Measurements from ENCODE around the gene LIPC. TPM values are rescaled to one million over a fixed set of nuclear protein-coding genes. Genes with fewer than 3 reads are reported as not detected.

LIPC gene
- total and polyA plus RNA-seq, 10 of the 15 experiments (the other 5 are each of a cell fraction or from before 2014, with no cell fraction given), result 0.06 to 0.31 (median 0.16) TPM; not detected in 1

DNA sequence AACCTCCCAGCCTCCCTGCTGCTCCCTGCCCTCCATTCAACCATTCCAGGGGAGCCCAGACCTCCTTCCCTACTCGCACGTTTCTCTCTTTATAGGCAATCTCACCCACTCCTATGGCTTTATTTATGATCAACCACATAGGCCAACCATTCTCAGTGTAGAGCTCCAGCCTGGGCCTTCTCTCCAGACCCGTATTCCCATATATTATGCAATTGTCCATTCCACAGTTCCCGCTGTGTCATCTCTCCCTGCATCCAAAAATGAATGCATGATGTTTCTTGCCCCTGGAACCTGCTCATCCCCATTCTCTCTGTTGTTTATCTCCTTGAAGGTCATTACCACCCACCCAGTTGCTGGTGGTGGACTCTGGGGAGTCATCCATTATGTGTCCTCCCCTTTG, 140.7 kb downstream of the LIPC start:
- Histone ChIP-seq H3K36me3 (ENCODE audit: control insufficient read depth in 2 of 2, insufficient read depth in 2 of 2, low read length in 1 of 2) (no peaks in the 10 kb centered on the region), H3K4me1 (ENCODE audit: control insufficient read depth, insufficient read depth, low read length) (peaks cover 3% of the 10 kb centered on the region), H3K79me2 (ENCODE audit: control insufficient read depth, insufficient read depth, low read length) (no peaks in the 10 kb centered on the region), H4K20me1 (ENCODE audit: control insufficient read depth, insufficient read depth) (no peaks in the 10 kb centered on the region), H3K27ac (ENCODE audit: control insufficient read depth, insufficient read depth) (no peak overlapping the region), H3K27me3 (replicated peaks in 1 of 2; ENCODE audit: control insufficient read depth in 2 of 2, insufficient read depth in 2 of 2, low read length in 1 of 2) (no peaks in the 10 kb centered on the region), H3K9me3 (replicated peaks; ENCODE audit: control insufficient read depth, insufficient read depth, low read length) (no peaks in the 10 kb centered on the region; the same call in 2 of the 3 replicates), H3K9ac (ENCODE audit: control insufficient read depth, insufficient read depth, low read length) (no peak overlapping the region), H3K4me2 (ENCODE audit: control insufficient read depth, insufficient read depth) (no peak overlapping the region), H2AFZ (ENCODE audit: control insufficient read depth, low read depth, low read length) (no peak overlapping the region), H3K4me3 (no peak overlapping the region)
- intact Hi-C loops (cut with micrococcal nuclease; ENCODE audit: unreplicated experiment), result no loop called here
- ChIA-PET SMC1A (ENCODE audit: uncharacterized antibody, unreplicated experiment) (no interaction called here), POLR2A (no interaction called here), CTCF (no interaction called here), RAD21 (ENCODE audit: unreplicated experiment) (no interaction called here)
- WGBS (ENCODE audit: insufficient coverage, insufficient replicate concordance, low lambda C conversion rate, missing lambda C conversion rate), result 57% methylated on average over 4 of the region's 4 CpGs
- no peak for DNase-seq (ENCODE audit: low read depth, low spot score)
- in situ Hi-C loops (cut with MboI), result no loop called here
- no peak for ATAC-seq
- FAIRE-seq, result no peak
- no TSS peak for BruUV-seq (replicated peaks)
- no peak for TF ChIP-seq ETV6 (conservative IDR thresholded peaks at IDR 0.05 in 1 of 2, IDR thresholded peaks at IDR 0.05 in 1 of 2; ENCODE audit: borderline replicate concordance in 1 of 2, low read depth in 1 of 2)
- TF ChIP-seq, protein P1, sequence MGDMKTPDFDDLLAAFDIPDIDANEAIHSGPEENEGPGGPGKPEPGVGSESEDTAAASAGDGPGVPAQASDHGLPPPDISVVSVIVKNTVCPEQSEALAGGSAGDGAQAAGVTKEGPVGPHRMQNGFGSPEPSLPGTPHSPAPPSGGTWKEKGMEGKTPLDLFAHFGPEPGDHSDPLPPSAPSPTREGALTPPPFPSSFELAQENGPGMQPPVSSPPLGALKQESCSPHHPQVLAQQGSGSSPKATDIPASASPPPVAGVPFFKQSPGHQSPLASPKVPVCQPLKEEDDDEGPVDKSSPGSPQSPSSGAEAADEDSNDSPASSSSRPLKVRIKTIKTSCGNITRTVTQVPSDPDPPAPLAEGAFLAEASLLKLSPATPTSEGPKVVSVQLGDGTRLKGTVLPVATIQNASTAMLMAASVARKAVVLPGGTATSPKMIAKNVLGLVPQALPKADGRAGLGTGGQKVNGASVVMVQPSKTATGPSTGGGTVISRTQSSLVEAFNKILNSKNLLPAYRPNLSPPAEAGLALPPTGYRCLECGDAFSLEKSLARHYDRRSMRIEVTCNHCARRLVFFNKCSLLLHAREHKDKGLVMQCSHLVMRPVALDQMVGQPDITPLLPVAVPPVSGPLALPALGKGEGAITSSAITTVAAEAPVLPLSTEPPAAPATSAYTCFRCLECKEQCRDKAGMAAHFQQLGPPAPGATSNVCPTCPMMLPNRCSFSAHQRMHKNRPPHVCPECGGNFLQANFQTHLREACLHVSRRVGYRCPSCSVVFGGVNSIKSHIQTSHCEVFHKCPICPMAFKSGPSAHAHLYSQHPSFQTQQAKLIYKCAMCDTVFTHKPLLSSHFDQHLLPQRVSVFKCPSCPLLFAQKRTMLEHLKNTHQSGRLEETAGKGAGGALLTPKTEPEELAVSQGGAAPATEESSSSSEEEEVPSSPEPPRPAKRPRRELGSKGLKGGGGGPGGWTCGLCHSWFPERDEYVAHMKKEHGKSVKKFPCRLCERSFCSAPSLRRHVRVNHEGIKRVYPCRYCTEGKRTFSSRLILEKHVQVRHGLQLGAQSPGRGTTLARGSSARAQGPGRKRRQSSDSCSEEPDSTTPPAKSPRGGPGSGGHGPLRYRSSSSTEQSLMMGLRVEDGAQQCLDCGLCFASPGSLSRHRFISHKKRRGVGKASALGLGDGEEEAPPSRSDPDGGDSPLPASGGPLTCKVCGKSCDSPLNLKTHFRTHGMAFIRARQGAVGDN (IDR thresholded peaks at IDR 0.05), result no peak
- TF ChIP-seq, protein P2, sequence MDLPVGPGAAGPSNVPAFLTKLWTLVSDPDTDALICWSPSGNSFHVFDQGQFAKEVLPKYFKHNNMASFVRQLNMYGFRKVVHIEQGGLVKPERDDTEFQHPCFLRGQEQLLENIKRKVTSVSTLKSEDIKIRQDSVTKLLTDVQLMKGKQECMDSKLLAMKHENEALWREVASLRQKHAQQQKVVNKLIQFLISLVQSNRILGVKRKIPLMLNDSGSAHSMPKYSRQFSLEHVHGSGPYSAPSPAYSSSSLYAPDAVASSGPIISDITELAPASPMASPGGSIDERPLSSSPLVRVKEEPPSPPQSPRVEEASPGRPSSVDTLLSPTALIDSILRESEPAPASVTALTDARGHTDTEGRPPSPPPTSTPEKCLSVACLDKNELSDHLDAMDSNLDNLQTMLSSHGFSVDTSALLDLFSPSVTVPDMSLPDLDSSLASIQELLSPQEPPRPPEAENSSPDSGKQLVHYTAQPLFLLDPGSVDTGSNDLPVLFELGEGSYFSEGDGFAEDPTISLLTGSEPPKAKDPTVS (IDR thresholded peaks at IDR 0.05; ENCODE audit: low read depth, low read length), result no peak
- no peak for TF ChIP-seq ASH2L (IDR thresholded peaks at IDR 0.05; ENCODE audit: borderline replicate concordance, low read depth)

Measured in GM12878 (cell line).